WTC11 (cell line): ENCODE results near the gene EDDM13. TPM values are rescaled to one million over a fixed set of nuclear protein-coding genes. Genes with fewer than 3 reads are reported as not detected.

Source experiments
- ATAC-seq: fragments of 200-7000 bp; cut with Tn5 transposase; 2 replicates; pipeline ENCODE4 v1.10.0; 2021; ENCODE audit warnings: mild to moderate bottlenecking, moderate library complexity
- CTCF ChIA-PET: fragments of 300-600 bp; sonication (Branson Sonifier 250); formaldehyde crosslinking; loops from one replicate; lab custom pipeline; 2021; ENCODE audit warnings: antibody characterized with exemption; lab: Charles Lee
- POLR2A ChIA-PET: fragments of 350-600 bp; sonication (Branson Sonifier 250); formaldehyde crosslinking; loops from one replicate; lab custom pipeline; 2021; ENCODE audit warnings: antibody characterized with exemption; lab: Charles Lee
- DNase-seq: peaks from one replicate; pipeline ENCODE4 v3.0.0; 2021; ENCODE audit warnings: low spot score
- H3K27ac Mint-ChIP-seq: 2 replicates; pipeline ENCODE4 v1.8.0; 2021; ENCODE audit warnings: mixed read lengths
- H3K27me3 Mint-ChIP-seq: 2 replicates; pipeline ENCODE4 v1.8.0; 2021; ENCODE audit warnings: low read depth, mild to moderate bottlenecking, moderate library complexity, mixed read lengths
- H3K36me3 Mint-ChIP-seq: 2 replicates; pipeline ENCODE4 v1.8.0; 2021; ENCODE audit warnings: mixed read lengths
- H3K4me1 Mint-ChIP-seq: 2 replicates; pipeline ENCODE4 v1.8.0; 2022; ENCODE audit warnings: mixed read lengths
- H3K4me3 Mint-ChIP-seq: 2 replicates; pipeline ENCODE4 v1.8.0; 2021; ENCODE audit warnings: mild to moderate bottlenecking, moderate library complexity, mixed read lengths
- H3K9me3 Mint-ChIP-seq: 2 replicates; pipeline ENCODE4 v1.8.0; 2021; ENCODE audit warnings: mixed read lengths
- ARID4B ChIP-seq: sonication (generic); formaldehyde crosslinking; IDR thresholded peaks from 2 replicates; pipeline ENCODE4 v1.8.0; 2023; ENCODE audit warnings: missing genetic modification reagents, mild to moderate bottlenecking, borderline replicate concordance
- CREM ChIP-seq: sonication (generic); formaldehyde crosslinking; IDR thresholded peaks from 2 replicates; pipeline ENCODE4 v1.8.1; 2022; ENCODE audit warnings: mild to moderate bottlenecking, missing genetic modification reagents, moderate library complexity
- E2F1 ChIP-seq: sonication (generic); formaldehyde crosslinking; IDR thresholded peaks from 2 replicates; pipeline ENCODE4 v1.8.0; 2022; ENCODE audit warnings: mild to moderate bottlenecking, missing genetic modification reagents
- E2F5 ChIP-seq: sonication (generic); formaldehyde crosslinking; IDR thresholded peaks from 2 replicates; pipeline ENCODE4 v1.8.1; 2022; ENCODE audit warnings: mild to moderate bottlenecking, moderate library complexity, missing genetic modification reagents
- FOXK1 ChIP-seq: sonication (generic); formaldehyde crosslinking; IDR thresholded peaks from 2 replicates; pipeline ENCODE4 v1.8.0; 2022; ENCODE audit warnings: mild to moderate bottlenecking, moderate library complexity, missing genetic modification reagents
- FOXP1 ChIP-seq: sonication (generic); formaldehyde crosslinking; IDR thresholded peaks from 2 replicates; pipeline ENCODE4 v1.8.0; 2022; ENCODE audit warnings: missing genetic modification reagents, mild to moderate bottlenecking, moderate library complexity, borderline replicate concordance
- GABPB1 ChIP-seq: sonication (generic); formaldehyde crosslinking; IDR thresholded peaks from 2 replicates; pipeline ENCODE4 v1.8.1; 2023; ENCODE audit warnings: mild to moderate bottlenecking, missing genetic modification reagents
- GTF2I ChIP-seq: fragments of 250-450 bp; sonication (Bioruptor Pico); conservative IDR thresholded peaks from 2 replicates; pipeline ENCODE4 v1.4.0; 2021; ENCODE audit warnings: mild to moderate bottlenecking
- IRF1 ChIP-seq: sonication (generic); formaldehyde crosslinking; IDR thresholded peaks from 2 replicates; pipeline ENCODE4 v1.8.0; 2023; ENCODE audit warnings: missing genetic modification reagents
- KAT7 ChIP-seq: sonication (generic); formaldehyde crosslinking; IDR thresholded peaks from 2 replicates; pipeline ENCODE4 v1.8.1; 2023; ENCODE audit warnings: missing genetic modification reagents, mild to moderate bottlenecking, borderline replicate concordance
- MXD4 ChIP-seq: fragments of 250-450 bp; sonication (Bioruptor Pico); IDR thresholded peaks from 2 replicates; pipeline ENCODE4 v1.8.0; 2021; ENCODE audit warnings: mild to moderate bottlenecking, moderate library complexity, borderline replicate concordance
- NFE2L1 ChIP-seq: sonication (generic); formaldehyde crosslinking; IDR thresholded peaks from 2 replicates; pipeline ENCODE4 v1.8.1; 2023; ENCODE audit warnings: missing genetic modification reagents
- NFYB ChIP-seq: sonication (generic); formaldehyde crosslinking; conservative IDR thresholded peaks from 2 replicates; pipeline ENCODE4 v1.8.0; 2022; ENCODE audit warnings: low read depth, missing genetic modification reagents
- PRRX2 ChIP-seq: fragments of 250-450 bp; sonication (Bioruptor Pico); IDR thresholded peaks from 2 replicates; pipeline ENCODE4 v1.8.0; 2021; ENCODE audit warnings: mild to moderate bottlenecking
- RELA ChIP-seq: sonication (generic); formaldehyde crosslinking; IDR thresholded peaks from 2 replicates; pipeline ENCODE4 v1.8.1; 2022; ENCODE audit warnings: missing genetic modification reagents, mild to moderate bottlenecking, borderline replicate concordance
- TEAD4 ChIP-seq: sonication (generic); formaldehyde crosslinking; IDR thresholded peaks from 2 replicates; pipeline ENCODE4 v1.8.0; 2022; ENCODE audit warnings: mild to moderate bottlenecking, missing genetic modification reagents
- TP53 ChIP-seq: sonication (generic); formaldehyde crosslinking; IDR thresholded peaks from 2 replicates; pipeline ENCODE4 v1.8.1; 2023; ENCODE audit warnings: mild to moderate bottlenecking, missing genetic modification reagents
- USF2 ChIP-seq: sonication (generic); formaldehyde crosslinking; IDR thresholded peaks from 2 replicates; pipeline ENCODE4 v1.8.1; 2023; ENCODE audit warnings: mild to moderate bottlenecking, missing genetic modification reagents, moderate library complexity
- ZNF232 ChIP-seq: sonication (generic); formaldehyde crosslinking; IDR thresholded peaks from 2 replicates; pipeline ENCODE4 v1.8.0; 2022; ENCODE audit warnings: mild to moderate bottlenecking, missing genetic modification reagents
- ZNF281 ChIP-seq: sonication (generic); formaldehyde crosslinking; IDR thresholded peaks from 2 replicates; pipeline ENCODE4 v1.8.0; 2023; ENCODE audit warnings: mild to moderate bottlenecking, missing genetic modification reagents
- ZNF416 ChIP-seq: fragments of 250-450 bp; sonication (Bioruptor Pico); IDR thresholded peaks from 2 replicates; pipeline ENCODE4 v1.9.0; 2021; ENCODE audit warnings: mild to moderate bottlenecking, inconsistent platforms
- ZNF671 ChIP-seq: fragments of 250-450 bp; sonication (Bioruptor Pico); IDR thresholded peaks from 2 replicates; pipeline ENCODE4 v1.8.0; 2021; ENCODE audit warnings: mild to moderate bottlenecking
- total RNA-seq: library from RNA; stranded (reverse); gene quantifications from 3 replicates; pipeline ENCODE4 v1.2.3, GENCODE V29; 2021

The EDDM13 gene
- total RNA-seq, 1 experiment from 2014 or later = not detected

GRCh38 chr19:56273563-56274117 lies 1.1 kb downstream of the EDDM13 start:
- no peak for ATAC-seq
- CTCF ChIA-PET = interaction anchor here (0.9 to 2.3 kb wide), 4 partner anchors 21 to 207 kb away, joined by 3 to 11 read pairs (median 6); no protein-coding TSS in a partner anchor
- Mint-ChIP-seq H3K4me1 (no peaks in the 10 kb centered on the region), H3K36me3 (peaks cover 7% of the 10 kb centered on the region; the same call in 1 of the 2 replicates), H3K27me3 (no peaks in the 10 kb centered on the region; the same call in 1 of the 2 replicates), H3K9me3 (peaks cover 11% of the 10 kb centered on the region), H3K27ac (no peak overlapping the region), H3K4me3 (no peak overlapping the region)
- TF ChIP-seq NFYB (CRISPR knock-in tag) = no peak
- TF ChIP-seq RELA = no peak
- TF ChIP-seq E2F1 (CRISPR knock-in tag) = no peak
- TF ChIP-seq ZNF671 (CRISPR knock-in tag) = no peak
- TF ChIP-seq CREM (CRISPR knock-in tag) = no peak
- no peak for TF ChIP-seq TEAD4 (CRISPR knock-in tag)
- no peak for TF ChIP-seq E2F5 (CRISPR knock-in tag)
- TF ChIP-seq ZNF416 (CRISPR knock-in tag) = no peak
- no peak for TF ChIP-seq ZNF232
- no peak for TF ChIP-seq PRRX2 (CRISPR knock-in tag)
- TF ChIP-seq FOXK1 = no peak
- no peak for TF ChIP-seq ARID4B (CRISPR knock-in tag)
- TF ChIP-seq FOXP1 (CRISPR knock-in tag) = no peak
- no peak for TF ChIP-seq USF2 (CRISPR knock-in tag)
- TF ChIP-seq, all 79 proteins: peak for 0
- DNase-seq = no peak
- POLR2A ChIA-PET = no interaction called here

- Mint-ChIP-seq H3K4me3 (no peak overlapping the region), H3K4me1 (no peaks in the 10 kb centered on the region), H3K27ac (no peak overlapping the region), H3K27me3 (no peaks in the 10 kb centered on the region), H3K36me3 (no peaks in the 10 kb centered on the region), H3K9me3 (peaks cover 12% of the 10 kb centered on the region)
- CTCF ChIA-PET = interaction anchor here (0.6 to 1.8 kb wide), 3 partner anchors 27 to 144 kb away, joined by 3 to 10 read pairs (median 6); no protein-coding TSS in a partner anchor
- no peak for ATAC-seq
- TF ChIP-seq GABPB1 (CRISPR knock-in tag) (no peak), IRF1 (CRISPR knock-in tag) (no peak), PRRX2 (CRISPR knock-in tag) (no peak), KAT7 (CRISPR knock-in tag) (no peak), TEAD4 (CRISPR knock-in tag) (no peak), FOXP1 (CRISPR knock-in tag) (no peak), ZNF281 (CRISPR knock-in tag) (no peak), GTF2I (no peak), MXD4 (CRISPR knock-in tag) (no peak), ZNF232 (no peak), NFE2L1 (CRISPR knock-in tag) (no peak), TP53 (CRISPR knock-in tag) (no peak)
- POLR2A ChIA-PET = no interaction called here
- DNase-seq = no peak
Measured at GRCh38 chr19:56282809-56283208, 10.3 kb downstream of the EDDM13 start.
